HepG2 (cell line): ENCODE data around the gene CMIP. TPM values are rescaled to one million over a fixed set of nuclear protein-coding genes. Genes with fewer than 3 reads are reported as not detected.

Source experiments
- AHDC1 ChIP-seq: sonication (generic); formaldehyde crosslinking; IDR thresholded peaks from 2 replicates; pipeline ENCODE4 v1.5.1; 2020; ENCODE audit warnings: mild to moderate bottlenecking, missing genetic modification reagents, borderline replicate concordance
- AKAP8 ChIP-seq: sonication (generic); formaldehyde crosslinking; IDR thresholded peaks from 2 replicates; pipeline ENCODE4 v1.5.1; 2020; ENCODE audit warnings: mild to moderate bottlenecking, missing genetic modification reagents
- BHLHE40 ChIP-seq: IDR thresholded peaks from 2 replicates; pipeline ENCODE4 v1.6.1; 2011; ENCODE audit warnings: low read length, improper control_type of control experiment
- MAZ ChIP-seq, 2 experiments: sonication (generic) in 1 of 2; formaldehyde crosslinking in 1 of 2; IDR thresholded peaks; 2 replicates each; pipeline versions ENCODE4 v1.5.0 to v1.6.1; 2012 to 2020; ENCODE audit warnings: low read depth in 2 of 2, mild to moderate bottlenecking in 2 of 2, borderline replicate concordance in 1 of 2, improper control_type of control experiment in 1 of 2, low read length in 1 of 2, missing genetic modification reagents in 1 of 2, moderate library complexity in 1 of 2
- MEIS1 ChIP-seq: sonication (generic); formaldehyde crosslinking; IDR thresholded peaks from 2 replicates; pipeline ENCODE4 v1.9.0; 2021; ENCODE audit warnings: mild to moderate bottlenecking, missing genetic modification reagents, moderate library complexity, borderline replicate concordance
- ZBTB14 ChIP-seq: sonication (generic); formaldehyde crosslinking; IDR thresholded peaks from 2 replicates; pipeline ENCODE4 v1.4.0; 2020; ENCODE audit warnings: missing genetic modification reagents
- ZFAT ChIP-seq: sonication (generic); formaldehyde crosslinking; conservative IDR thresholded peaks from 2 replicates; pipeline ENCODE4 v1.8.1; 2023; ENCODE audit warnings: missing genetic modification reagents, inconsistent platforms
- ZFP41 ChIP-seq: sonication (generic); formaldehyde crosslinking; IDR thresholded peaks from 2 replicates; pipeline ENCODE4 v1.4.0; 2020; ENCODE audit warnings: mild to moderate bottlenecking, missing genetic modification reagents, borderline replicate concordance
- ZNF281 ChIP-seq: sonication (generic); formaldehyde crosslinking; IDR thresholded peaks from 2 replicates; pipeline ENCODE4 v1.4.0; 2020; ENCODE audit warnings: missing genetic modification reagents, borderline replicate concordance
- ZXDC ChIP-seq: sonication (generic); formaldehyde crosslinking; IDR thresholded peaks from 2 replicates; pipeline ENCODE4 v1.5.0; 2020; ENCODE audit warnings: mild to moderate bottlenecking, missing genetic modification reagents
- polyA plus RNA-seq, 8 experiments: library from polyadenylated mRNA; depleted of rRNA in 3 of 8; stranded (reverse) in 7 of 8; unstranded in 1 of 8; fragments of >200 nt; fragmentation: Illumina TruSeq in 4 of 8; extraction: Trizol in 4 of 8; gene quantifications; 2 replicates each; pipeline versions ENCODE4 v1.2.1 to v1.2.3, GENCODE V29; 2011 to 2016; ENCODE audit warnings: low read depth in 4 of 8, missing spikeins in 1 of 8, mixed read lengths in 1 of 8; ENCODE audit not compliant: insufficient read depth in 1 of 8
- total RNA-seq, 5 experiments: library from RNA; depleted of rRNA; stranded (reverse); fragments of >200 nt; fragmentation: Illumina TruSeq; extraction: Trizol; gene quantifications; 2 replicates each; pipeline ENCODE4 v1.2.3, GENCODE V29; 2016; ENCODE audit warnings: low read depth in 1 of 5

CMIP gene
- total and polyA plus RNA-seq, 2 of the 13 experiments (the other 11 are each of a cell fraction or from before 2014, with no cell fraction given): 10.9 to 18.1 TPM

- TF ChIP-seq MAZ (IDR thresholded peaks at IDR 0.05; ENCODE audit: borderline replicate concordance, low read depth, low read length) (no peak), MAZ (CRISPR knock-in tag; IDR thresholded peaks at IDR 0.05; ENCODE audit: low read depth) (no peak), ZFP41 (no peak), BHLHE40 (no peak), ZXDC (no peak), ZFAT (CRISPR knock-in tag) (no peak), AKAP8 (CRISPR knock-in tag) (peak; percentile 83; the same call in 1 of the 2 replicates), MEIS1 (CRISPR knock-in tag) (peak; percentile 30; the same call in 1 of the 2 replicates), ZBTB14 (CRISPR knock-in tag) (no peak), AHDC1 (CRISPR knock-in tag) (no peak), ZNF281 (CRISPR knock-in tag) (no peak)
These were observed 88.0 kb downstream of the CMIP start (continued) for GRCh38 chr16:81532491-81533174.
